GM12878 (cell line): ENCODE data around the gene DGCR8. TPM values are rescaled to one million over a fixed set of nuclear protein-coding genes. Genes with fewer than 3 reads are reported as not detected.

Experiments
- ATAC-seq: fragments of 200-7000 bp; cut with Tn5 transposase; 3 replicates; pipeline ENCODE4 v1.9.1; 2020; ENCODE audit warnings: mild to moderate bottlenecking, moderate library complexity
- BruUV-seq: library from RNA; stranded (reverse); fragments of 400-500 nt; replicated peaks from 2 replicates; lab custom pipeline; 2021; lab: Mats Ljungman, UMichigan
- CTCF ChIA-PET: fragments of 300-600 bp; sonication (Branson Sonifier 250); formaldehyde crosslinking; extraction: SDS; loops from one replicate; lab custom pipeline; 2021; ENCODE audit warnings: inconsistent platforms; lab: Yijun Ruan, JAX
- POLR2A ChIA-PET: fragments of 350-600 bp; formaldehyde crosslinking; extraction: SDS; loops from one replicate; lab custom pipeline; 2021; ENCODE audit warnings: inconsistent platforms; lab: Charles Lee
- RAD21 ChIA-PET: fragments of 300-600 bp; sonication (Branson Sonifier 250); formaldehyde crosslinking; loops from one replicate; lab custom pipeline; 2023; ENCODE audit warnings: antibody characterized with exemption; ENCODE audit not compliant: unreplicated experiment; lab: Charles Lee
- SMC1A ChIA-PET: fragments of 300-600 bp; sonication (Branson Sonifier 250); formaldehyde crosslinking; loops from one replicate; lab custom pipeline; 2023; ENCODE audit not compliant: unreplicated experiment, uncharacterized antibody; lab: Charles Lee
- DNase-seq: peaks from one replicate; pipeline ENCODE4 v3.0.0-alpha.2; 2011; ENCODE audit warnings: low read depth, low spot score
- FAIRE-seq: peaks from 3 replicates; lab custom pipeline; 2011; peaks lifted over from hg19 to GRCh38; lab: Jason Lieb, UNC
- H2AFZ ChIP-seq: 2 replicates; pipeline ENCODE4 v1.6.0; 2011; ENCODE audit warnings: low read depth, low read length, control low read depth; ENCODE audit not compliant: control insufficient read depth
- H3K27ac ChIP-seq: 2 replicates; pipeline ENCODE4 v1.5.1; 2011; ENCODE audit warnings: control low read depth; ENCODE audit not compliant: control insufficient read depth, insufficient read depth
- H3K27me3 ChIP-seq, 2 experiments: replicated peaks in 1 of 2; 2 replicates each; pipeline versions ENCODE4 v1.6.0 to v1.6.1; 2011; ENCODE audit warnings: low read length in 1 of 2; ENCODE audit not compliant: control insufficient read depth in 2 of 2, insufficient read depth in 2 of 2
- H3K36me3 ChIP-seq, 2 experiments: 2 replicates each; pipeline ENCODE4 v1.5.1; 2011; ENCODE audit warnings: low read length in 1 of 2; ENCODE audit not compliant: control insufficient read depth in 2 of 2, insufficient read depth in 2 of 2
- H3K4me1 ChIP-seq: 2 replicates; pipeline ENCODE4 v1.6.1; 2011; ENCODE audit warnings: mild to moderate bottlenecking, low read length, moderate library complexity, mixed read lengths; ENCODE audit not compliant: control insufficient read depth, insufficient read depth
- H3K4me2 ChIP-seq: 2 replicates; pipeline ENCODE4 v1.6.0; 2011; ENCODE audit warnings: control low read depth; ENCODE audit not compliant: control insufficient read depth, insufficient read depth
- H3K4me3 ChIP-seq: fragments of 200-600 bp; sonication (generic); 2 replicates; pipeline ENCODE4 v1.5.1; 2016
- H3K79me2 ChIP-seq: 2 replicates; pipeline ENCODE4 v1.6.0; 2011; ENCODE audit warnings: low read length; ENCODE audit not compliant: control insufficient read depth, insufficient read depth
- H3K9ac ChIP-seq: 2 replicates; pipeline ENCODE4 v1.8.0; 2011; ENCODE audit warnings: low read length, control low read depth, mixed read lengths; ENCODE audit not compliant: control insufficient read depth, insufficient read depth
- H3K9me3 ChIP-seq: replicated peaks from 3 replicates; pipeline ENCODE4 v1.5.1; 2011; ENCODE audit warnings: mild to moderate bottlenecking, low read length; ENCODE audit not compliant: control insufficient read depth, insufficient read depth
- H4K20me1 ChIP-seq: 2 replicates; pipeline ENCODE4 v1.6.0; 2011; ENCODE audit not compliant: control insufficient read depth, insufficient read depth
- BACH1 ChIP-seq: fragments of 450-650 bp; IDR thresholded peaks from 2 replicates; pipeline ENCODE4 v1.6.1; 2017; ENCODE audit warnings: mild to moderate bottlenecking, borderline replicate concordance
- ESRRA ChIP-seq: IDR thresholded peaks from 2 replicates; pipeline ENCODE4 v1.6.1; 2012; ENCODE audit warnings: mild to moderate bottlenecking, low read length, improper control_type of control experiment
- HDGF ChIP-seq: fragments of 450-650 bp; IDR thresholded peaks from 2 replicates; pipeline ENCODE4 v1.6.1; 2016; ENCODE audit warnings: antibody characterized with exemption
- RBBP5 ChIP-seq: fragments of 200-600 bp; sonication (generic); conservative IDR thresholded peaks from 2 replicates; pipeline ENCODE4 v1.6.1; 2016
- RCOR1 ChIP-seq: conservative IDR thresholded peaks from 2 replicates; pipeline ENCODE4 v1.6.1; 2012; ENCODE audit warnings: low read depth, low read length, improper control_type of control experiment
- SPI1 ChIP-seq: IDR thresholded peaks from 2 replicates; pipeline ENCODE4 v1.6.1; 2011; ENCODE audit warnings: low read depth, mild to moderate bottlenecking, low read length, moderate library complexity, borderline replicate concordance; ENCODE audit not compliant: insufficient read depth
- WGBS: methylation state at CpG from one replicate; pipeline ENCODE4 v1.1.6; 2016; ENCODE audit warnings: low lambda C conversion rate; ENCODE audit not compliant: insufficient replicate concordance, insufficient coverage; ENCODE audit errors: missing lambda C conversion rate; 5-methylcytosine and 5-hydroxymethylcytosine counted together
- in situ Hi-C: fragments of 300-500 bp; cut with MboI; formaldehyde crosslinking; loops from 9 replicates; pipeline ENCODE4 v1.14.3; 2018; ENCODE audit warnings: mixed read lengths
- intact Hi-C: fragments of 100-400 bp; cut with micrococcal nuclease; formaldehyde crosslinking; loops from one replicate; pipeline ENCODE4 v1.14.2; 2022; ENCODE audit not compliant: unreplicated experiment
- polyA plus RNA-seq, 11 experiments: library from polyadenylated mRNA; depleted of rRNA in 4 of 11; unstranded in 6 of 11; stranded (reverse) in 5 of 11; fragments of >200 nt; fragmentation: Nextera tagmentation in 4 of 11; fragmentation: Illumina TruSeq in 1 of 11; extraction: Ambion mirVana in 4 of 11; extraction: Trizol in 1 of 11; gene quantifications; 1 replicate in 1 of 11; 2 replicates in 10 of 11; pipeline versions ENCODE4 v1.2.1 to v1.2.3, GENCODE V29; 2011 to 2016; ENCODE audit warnings: inconsistent platforms in 2 of 11, missing spikeins in 2 of 11, low read depth in 1 of 11
- total RNA-seq, 4 experiments: library from RNA; depleted of rRNA in 3 of 4; stranded (reverse); fragments of >200 nt in 3 of 4; fragmentation: Illumina TruSeq in 1 of 4; extraction: Trizol in 1 of 4; gene quantifications; 2 replicates each; pipeline versions ENCODE4 v1.2.1 to v1.2.3, GENCODE V29; 2013 to 2021
- TF ChIP-seq, protein P1 (sequence below): fragments of 450-650 bp; IDR thresholded peaks from 2 replicates; pipeline ENCODE4 v1.6.1; 2018; ENCODE audit warnings: mild to moderate bottlenecking, low read depth, moderate library complexity; ENCODE audit not compliant: partially characterized antibody
- TF ChIP-seq, protein P2 (sequence below): fragments of 450-650 bp; IDR thresholded peaks from 2 replicates; pipeline ENCODE4 v1.6.1; 2017; ENCODE audit warnings: mild to moderate bottlenecking, moderate library complexity

Gene DGCR8
- total and polyA plus RNA-seq, 10 of the 15 experiments (the other 5 are each of a cell fraction or from before 2014, with no cell fraction given) = 1.2 to 35.1 (median 17.2) TPM

GRCh38 chr22:20062043-20062765 lies 17.8 kb upstream of the DGCR8 start:
- Histone ChIP-seq H3K79me2 (no peaks in the 10 kb centered on the region), H3K9me3 (no peaks in the 10 kb centered on the region), H3K36me3 (peaks cover 0 to 7% of the 10 kb centered on the region in 2 experiments; a peak in 3 of 4 replicates), H3K4me2 (no peak overlapping the region), H3K4me1 (no peaks in the 10 kb centered on the region), H4K20me1 (no peaks in the 10 kb centered on the region), H2AFZ (no peak overlapping the region), H3K4me3 (no peak overlapping the region), H3K27me3 (no peaks in the 10 kb centered on the region), H3K9ac (no peak overlapping the region), H3K27ac (no peak overlapping the region)
- ChIA-PET CTCF (no interaction called here), POLR2A (no interaction called here), RAD21 (no interaction called here), SMC1A (no interaction called here)
- no peak for TF ChIP-seq ESRRA
- TF ChIP-seq HDGF = no peak
- TF ChIP-seq SPI1 = no peak
- DNase-seq (no peak), FAIRE-seq (no peak), ATAC-seq (no peak)
- in situ Hi-C loops (no loop called here), intact Hi-C loops (no loop called here)
- 92% methylated on average over 17 of the region's 18 CpGs for WGBS
- BruUV-seq = no TSS peak

- Histone ChIP-seq H3K4me2 (no peak overlapping the region), H3K9ac (no peak overlapping the region), H3K4me3 (no peak overlapping the region), H4K20me1 (no peaks in the 10 kb centered on the region), H3K4me1 (no peaks in the 10 kb centered on the region), H3K27ac (no peak overlapping the region), H3K9me3 (no peaks in the 10 kb centered on the region), H2AFZ (no peak overlapping the region), H3K79me2 (no peaks in the 10 kb centered on the region), H3K36me3 (peaks cover 0 to 7% of the 10 kb centered on the region in 2 experiments; a peak in 3 of 4 replicates), H3K27me3 (no peaks in the 10 kb centered on the region)
- no peak for ATAC-seq
- no peak for DNase-seq
- ChIA-PET SMC1A (no interaction called here), RAD21 (no interaction called here), POLR2A (no interaction called here), CTCF (no interaction called here)
- in situ Hi-C loops = no loop called here
- FAIRE-seq = no peak
- intact Hi-C loops = no loop called here
- 88% methylated on average over 11 of the region's 11 CpGs for WGBS
- no TSS peak for BruUV-seq
- TF ChIP-seq RBBP5 (no peak), RCOR1 (no peak), BACH1 (no peak)
- TF ChIP-seq, protein P1, sequence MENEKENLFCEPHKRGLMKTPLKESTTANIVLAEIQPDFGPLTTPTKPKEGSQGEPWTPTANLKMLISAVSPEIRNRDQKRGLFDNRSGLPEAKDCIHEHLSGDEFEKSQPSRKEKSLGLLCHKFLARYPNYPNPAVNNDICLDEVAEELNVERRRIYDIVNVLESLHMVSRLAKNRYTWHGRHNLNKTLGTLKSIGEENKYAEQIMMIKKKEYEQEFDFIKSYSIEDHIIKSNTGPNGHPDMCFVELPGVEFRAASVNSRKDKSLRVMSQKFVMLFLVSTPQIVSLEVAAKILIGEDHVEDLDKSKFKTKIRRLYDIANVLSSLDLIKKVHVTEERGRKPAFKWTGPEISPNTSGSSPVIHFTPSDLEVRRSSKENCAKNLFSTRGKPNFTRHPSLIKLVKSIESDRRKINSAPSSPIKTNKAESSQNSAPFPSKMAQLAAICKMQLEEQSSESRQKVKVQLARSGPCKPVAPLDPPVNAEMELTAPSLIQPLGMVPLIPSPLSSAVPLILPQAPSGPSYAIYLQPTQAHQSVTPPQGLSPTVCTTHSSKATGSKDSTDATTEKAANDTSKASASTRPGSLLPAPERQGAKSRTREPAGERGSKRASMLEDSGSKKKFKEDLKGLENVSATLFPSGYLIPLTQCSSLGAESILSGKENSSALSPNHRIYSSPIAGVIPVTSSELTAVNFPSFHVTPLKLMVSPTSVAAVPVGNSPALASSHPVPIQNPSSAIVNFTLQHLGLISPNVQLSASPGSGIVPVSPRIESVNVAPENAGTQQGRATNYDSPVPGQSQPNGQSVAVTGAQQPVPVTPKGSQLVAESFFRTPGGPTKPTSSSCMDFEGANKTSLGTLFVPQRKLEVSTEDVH = no peak
- TF ChIP-seq, protein P2, sequence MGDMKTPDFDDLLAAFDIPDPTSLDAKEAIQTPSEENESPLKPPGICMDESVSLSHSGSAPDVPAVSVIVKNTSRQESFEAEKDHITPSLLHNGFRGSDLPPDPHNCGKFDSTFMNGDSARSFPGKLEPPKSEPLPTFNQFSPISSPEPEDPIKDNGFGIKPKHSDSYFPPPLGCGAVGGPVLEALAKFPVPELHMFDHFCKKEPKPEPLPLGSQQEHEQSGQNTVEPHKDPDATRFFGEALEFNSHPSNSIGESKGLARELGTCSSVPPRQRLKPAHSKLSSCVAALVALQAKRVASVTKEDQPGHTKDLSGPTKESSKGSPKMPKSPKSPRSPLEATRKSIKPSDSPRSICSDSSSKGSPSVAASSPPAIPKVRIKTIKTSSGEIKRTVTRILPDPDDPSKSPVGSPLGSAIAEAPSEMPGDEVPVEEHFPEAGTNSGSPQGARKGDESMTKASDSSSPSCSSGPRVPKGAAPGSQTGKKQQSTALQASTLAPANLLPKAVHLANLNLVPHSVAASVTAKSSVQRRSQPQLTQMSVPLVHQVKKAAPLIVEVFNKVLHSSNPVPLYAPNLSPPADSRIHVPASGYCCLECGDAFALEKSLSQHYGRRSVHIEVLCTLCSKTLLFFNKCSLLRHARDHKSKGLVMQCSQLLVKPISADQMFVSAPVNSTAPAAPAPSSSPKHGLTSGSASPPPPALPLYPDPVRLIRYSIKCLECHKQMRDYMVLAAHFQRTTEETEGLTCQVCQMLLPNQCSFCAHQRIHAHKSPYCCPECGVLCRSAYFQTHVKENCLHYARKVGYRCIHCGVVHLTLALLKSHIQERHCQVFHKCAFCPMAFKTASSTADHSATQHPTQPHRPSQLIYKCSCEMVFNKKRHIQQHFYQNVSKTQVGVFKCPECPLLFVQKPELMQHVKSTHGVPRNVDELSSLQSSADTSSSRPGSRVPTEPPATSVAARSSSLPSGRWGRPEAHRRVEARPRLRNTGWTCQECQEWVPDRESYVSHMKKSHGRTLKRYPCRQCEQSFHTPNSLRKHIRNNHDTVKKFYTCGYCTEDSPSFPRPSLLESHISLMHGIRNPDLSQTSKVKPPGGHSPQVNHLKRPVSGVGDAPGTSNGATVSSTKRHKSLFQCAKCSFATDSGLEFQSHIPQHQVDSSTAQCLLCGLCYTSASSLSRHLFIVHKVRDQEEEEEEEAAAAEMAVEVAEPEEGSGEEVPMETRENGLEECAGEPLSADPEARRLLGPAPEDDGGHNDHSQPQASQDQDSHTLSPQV = no peak
Observed at GRCh38 chr22:20062766-20063083, 17.3 kb upstream of the DGCR8 start.
